H1 (cell line): ENCODE data around the gene MB. TPM values are rescaled to one million over a fixed set of nuclear protein-coding genes. Genes with fewer than 3 reads are reported as not detected.

ENCODE experiments used
- GTF2F1 ChIP-seq: IDR thresholded peaks from 2 replicates; pipeline ENCODE4 v1.6.1; 2012; ENCODE audit warnings: low read depth, low read length, improper control_type of control experiment, borderline replicate concordance
- HDAC2 ChIP-seq, 2 experiments: fragments of 300-600 bp in 1 of 2; sonication (generic) in 1 of 2; IDR thresholded peaks; 2 replicates each; pipeline ENCODE4 v1.6.1; 2011 to 2012; ENCODE audit warnings: low read depth in 2 of 2, low read length in 2 of 2, mild to moderate bottlenecking in 2 of 2, moderate library complexity in 2 of 2, borderline replicate concordance in 1 of 2, inconsistent platforms in 1 of 2
- JUN ChIP-seq: IDR thresholded peaks from 2 replicates; pipeline ENCODE4 v1.6.1; 2011; ENCODE audit warnings: low read depth, mild to moderate bottlenecking, improper control_type of control experiment, low read length
- KDM5A ChIP-seq: fragments of 200-600 bp; IDR thresholded peaks from 2 replicates; pipeline ENCODE4 v1.7.1; 2012; ENCODE audit warnings: mild to moderate bottlenecking, low read length, inconsistent platforms, mixed read lengths
- TAF1 ChIP-seq: IDR thresholded peaks from 2 replicates; pipeline ENCODE4 v1.6.1; 2011; ENCODE audit warnings: mild to moderate bottlenecking, low read depth, low read length
- USF2 ChIP-seq: IDR thresholded peaks from 2 replicates; pipeline ENCODE4 v1.6.1; 2011; ENCODE audit warnings: low read length, improper control_type of control experiment
- polyA plus RNA-seq, 7 experiments: library from polyadenylated mRNA; depleted of rRNA in 3 of 7; stranded (reverse) in 5 of 7; unstranded in 2 of 7; fragments of >200 nt in 5 of 7; fragments of 200-250 nt in 2 of 7; gene quantifications; 1 replicate in 5 of 7; 2 replicates in 1 of 7; 4 replicates in 1 of 7; pipeline versions ENCODE4 v1.2.1 to v1.2.3, GENCODE V29; 2011 to 2013; ENCODE audit warnings: missing spikeins in 2 of 7, mixed read lengths in 2 of 7
- total RNA-seq: library from RNA; stranded (reverse); fragmentation: NEBNext Ultra II Directional; extraction: Animal tissue kit (Norgen Biotek cat#: 25700); gene quantifications from 2 replicates; pipeline ENCODE4 v1.2.1, GENCODE V29; 2021

Gene MB
- total and polyA plus RNA-seq, 2 of the 8 experiments (the other 6 are each of a cell fraction or from before 2014, with no cell fraction given) = 1.5 TPM; not detected in 1

- TF ChIP-seq GTF2F1 = no peak
- TF ChIP-seq JUN = no peak
- no peak for TF ChIP-seq USF2
- TF ChIP-seq KDM5A = no peak
- TF ChIP-seq HDAC2 (IDR thresholded peaks at IDR 0.05; ENCODE audit: borderline replicate concordance in 1 of 2, low read depth in 2 of 2, low read length in 2 of 2) = no peak
- TF ChIP-seq TAF1 = no peak
These were observed 40.6 kb upstream of the MB start (continued) for GRCh38 chr22:35657571-35658312.
